HepG2 (cell line): ENCODE data around the gene P3H3. TPM values are rescaled to one million over a fixed set of nuclear protein-coding genes. Genes with fewer than 3 reads are reported as not detected.

ENCODE experiments used
- AHDC1 ChIP-seq: sonication (generic); formaldehyde crosslinking; IDR thresholded peaks from 2 replicates; pipeline ENCODE4 v1.5.1; 2020; ENCODE audit warnings: mild to moderate bottlenecking, missing genetic modification reagents, borderline replicate concordance
- BCL6 ChIP-seq: IDR thresholded peaks from 2 replicates; pipeline ENCODE4 v1.6.1; 2016; ENCODE audit warnings: missing genetic modification reagents, missing compliant biosample characterization
- CHD4 ChIP-seq: fragments of 200-600 bp; sonication (generic); IDR thresholded peaks from 2 replicates; pipeline ENCODE4 v1.7.0; 2017; ENCODE audit warnings: mild to moderate bottlenecking, low read length, borderline replicate concordance
- CSRNP2 ChIP-seq: sonication (generic); formaldehyde crosslinking; conservative IDR thresholded peaks from 2 replicates; pipeline ENCODE4 v1.8.0; 2022; ENCODE audit warnings: low read depth, missing genetic modification reagents
- ELF1 ChIP-seq: sonication (generic); formaldehyde crosslinking; IDR thresholded peaks from 2 replicates; pipeline ENCODE4 v1.4.0; 2020; ENCODE audit warnings: missing genetic modification reagents
- ELF4 ChIP-seq: sonication (generic); formaldehyde crosslinking; IDR thresholded peaks from 2 replicates; pipeline ENCODE4 v1.5.0; 2020; ENCODE audit warnings: missing genetic modification reagents, mild to moderate bottlenecking, moderate library complexity, borderline replicate concordance
- FOXA1 ChIP-seq, 2 experiments: fragments of 450-650 bp in 1 of 2; sonication (generic) in 1 of 2; formaldehyde crosslinking in 1 of 2; IDR thresholded peaks; 2 replicates each; pipeline versions ENCODE4 v1.4.0 to v1.6.1; 2016 to 2020; ENCODE audit warnings: missing genetic modification reagents in 1 of 2
- GATAD2A ChIP-seq: IDR thresholded peaks from 2 replicates; pipeline ENCODE4 v1.6.1; 2016
- MAF1 ChIP-seq: sonication (generic); formaldehyde crosslinking; IDR thresholded peaks from 2 replicates; pipeline ENCODE4 v1.5.0; 2020; ENCODE audit warnings: missing genetic modification reagents, borderline replicate concordance
- MTA3 ChIP-seq: sonication (generic); formaldehyde crosslinking; IDR thresholded peaks from 2 replicates; pipeline ENCODE4 v1.4.0; 2020; ENCODE audit warnings: missing genetic modification reagents
- MYC ChIP-seq: sonication (generic); formaldehyde crosslinking; IDR thresholded peaks from 2 replicates; pipeline ENCODE4 v1.9.0; 2021; ENCODE audit warnings: missing genetic modification reagents, borderline replicate concordance
- NFIC ChIP-seq: IDR thresholded peaks from 2 replicates; pipeline ENCODE4 v1.6.1; 2012; ENCODE audit warnings: mild to moderate bottlenecking, low read length, inconsistent platforms
- REPIN1 ChIP-seq: sonication (generic); formaldehyde crosslinking; IDR thresholded peaks from 2 replicates; pipeline ENCODE4 v1.8.0; 2022; ENCODE audit warnings: missing genetic modification reagents, low read depth, mild to moderate bottlenecking, borderline replicate concordance
- SCMH1 ChIP-seq: sonication (generic); formaldehyde crosslinking; IDR thresholded peaks from 2 replicates; pipeline ENCODE4 v1.9.0; 2021; ENCODE audit warnings: missing genetic modification reagents, mild to moderate bottlenecking, borderline replicate concordance
- SIN3A ChIP-seq: IDR thresholded peaks from 2 replicates; pipeline ENCODE4 v1.6.1; 2011; ENCODE audit warnings: low read depth, mild to moderate bottlenecking, control low read depth, low read length, borderline replicate concordance
- TEAD3 ChIP-seq: optimal IDR thresholded peaks from 2 replicates; pipeline ENCODE3; 2016; ENCODE audit warnings: borderline replicate concordance
- YY1 ChIP-seq: IDR thresholded peaks from 2 replicates; pipeline ENCODE4 v1.6.1; 2011; ENCODE audit warnings: low read length, low read depth, moderate library complexity, mild to moderate bottlenecking; ENCODE audit not compliant: insufficient read depth, insufficient replicate concordance
- ZFP62 ChIP-seq: sonication (generic); formaldehyde crosslinking; IDR thresholded peaks from 2 replicates; pipeline ENCODE4 v1.4.0; 2020; ENCODE audit warnings: missing genetic modification reagents
- ZFP90 ChIP-seq: sonication (generic); formaldehyde crosslinking; IDR thresholded peaks from 2 replicates; pipeline ENCODE4 v1.8.0; 2022; ENCODE audit warnings: missing genetic modification reagents, mild to moderate bottlenecking, inconsistent platforms, borderline replicate concordance
- ZNF274 ChIP-seq: sonication (generic); formaldehyde crosslinking; IDR thresholded peaks from 2 replicates; pipeline ENCODE4 v1.5.1; 2020; ENCODE audit warnings: mild to moderate bottlenecking, missing genetic modification reagents
- polyA plus RNA-seq, 8 experiments: library from polyadenylated mRNA; depleted of rRNA in 3 of 8; stranded (reverse) in 7 of 8; unstranded in 1 of 8; fragments of >200 nt; fragmentation: Illumina TruSeq in 4 of 8; extraction: Trizol in 4 of 8; gene quantifications; 2 replicates each; pipeline versions ENCODE4 v1.2.1 to v1.2.3, GENCODE V29; 2011 to 2016; ENCODE audit warnings: low read depth in 4 of 8, missing spikeins in 1 of 8, mixed read lengths in 1 of 8; ENCODE audit not compliant: insufficient read depth in 1 of 8
- total RNA-seq, 5 experiments: library from RNA; depleted of rRNA; stranded (reverse); fragments of >200 nt; fragmentation: Illumina TruSeq; extraction: Trizol; gene quantifications; 2 replicates each; pipeline ENCODE4 v1.2.3, GENCODE V29; 2016; ENCODE audit warnings: low read depth in 1 of 5
- TF ChIP-seq, protein P1 (sequence below): sonication (generic); formaldehyde crosslinking; IDR thresholded peaks from 2 replicates; pipeline ENCODE4 v1.5.1; 2020; ENCODE audit warnings: mild to moderate bottlenecking, moderate library complexity, missing genetic modification reagents

Gene P3H3
- total and polyA plus RNA-seq, 2 of the 13 experiments (the other 11 are each of a cell fraction or from before 2014, with no cell fraction given) = 20.1 to 20.5 TPM

DNA sequence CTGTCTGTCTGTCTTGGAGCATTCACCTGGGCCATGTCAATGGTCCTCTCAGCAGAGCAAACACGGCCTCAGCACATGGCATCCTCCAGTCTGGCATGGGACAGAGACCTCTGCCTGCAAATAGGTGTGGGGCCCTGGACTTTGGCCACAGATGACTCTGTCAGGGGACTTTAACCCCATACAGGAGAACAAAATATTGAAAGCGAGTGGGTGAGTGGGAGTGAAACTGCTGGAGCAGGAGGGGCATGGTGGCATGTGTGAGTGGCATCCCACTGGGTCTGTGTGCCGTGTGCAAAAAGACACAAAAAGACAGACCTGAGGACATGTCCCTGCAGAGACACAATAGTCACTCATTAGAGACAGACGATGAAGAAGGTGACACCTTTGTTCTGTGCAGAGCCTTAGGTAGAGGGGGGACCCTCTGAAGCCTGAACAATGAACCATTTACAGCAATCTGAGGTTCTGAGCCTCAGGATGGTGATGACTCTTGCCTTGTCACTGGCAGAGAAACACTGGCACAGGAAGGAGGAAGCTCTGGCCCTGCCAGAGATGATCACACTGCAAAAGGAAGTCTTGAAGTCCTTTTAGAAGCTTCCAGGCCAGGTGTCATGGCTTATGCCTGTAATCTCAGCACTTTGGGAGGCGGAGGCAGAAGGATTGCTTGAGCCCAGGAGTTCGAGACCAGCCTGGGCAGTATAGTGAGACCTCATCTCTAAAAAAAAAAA lies 48.3 kb upstream of the P3H3 start (continued):
- peak; percentile 22 for TF ChIP-seq TEAD3 (CRISPR knock-in tag)
- TF ChIP-seq AHDC1 (CRISPR knock-in tag) = 0 out of 2 replicates have a peak, but pooled peaks have one; percentile 34
- no peak for TF ChIP-seq ELF1 (CRISPR knock-in tag)
- TF ChIP-seq ZNF274 = no peak
- peak; percentile 38; the same call in 1 of the 2 replicates for TF ChIP-seq GATAD2A (CRISPR knock-in tag)
- TF ChIP-seq FOXA1 (IDR thresholded peaks at IDR 0.05) = no peak
- TF ChIP-seq FOXA1 (CRISPR knock-in tag; IDR thresholded peaks at IDR 0.05) = no peak
- 0 out of 2 replicates have a peak, but pooled peaks have one; percentile 33 for TF ChIP-seq SIN3A
- 0 out of 2 replicates have a peak, but pooled peaks have one; percentile 8 for TF ChIP-seq CHD4
- 0 out of 2 replicates have a peak, but pooled peaks have one; percentile 36 for TF ChIP-seq REPIN1 (CRISPR knock-in tag)
- no peak for TF ChIP-seq MAF1 (CRISPR knock-in tag)
- no peak for TF ChIP-seq MTA3 (CRISPR knock-in tag)
- TF ChIP-seq YY1 = no peak
- no peak for TF ChIP-seq ZFP90
- no peak for TF ChIP-seq SCMH1 (CRISPR knock-in tag)
- TF ChIP-seq MYC = peak; percentile 50; the same call in 1 of the 2 replicates
- peak; percentile 25; the same call in 1 of the 2 replicates for TF ChIP-seq BCL6 (CRISPR knock-in tag)
- TF ChIP-seq ELF4 (CRISPR knock-in tag) = 0 out of 2 replicates have a peak, but pooled peaks have one; percentile 28
- TF ChIP-seq NFIC = no peak
- no peak for TF ChIP-seq CSRNP2 (CRISPR knock-in tag)
- TF ChIP-seq, protein P1, sequence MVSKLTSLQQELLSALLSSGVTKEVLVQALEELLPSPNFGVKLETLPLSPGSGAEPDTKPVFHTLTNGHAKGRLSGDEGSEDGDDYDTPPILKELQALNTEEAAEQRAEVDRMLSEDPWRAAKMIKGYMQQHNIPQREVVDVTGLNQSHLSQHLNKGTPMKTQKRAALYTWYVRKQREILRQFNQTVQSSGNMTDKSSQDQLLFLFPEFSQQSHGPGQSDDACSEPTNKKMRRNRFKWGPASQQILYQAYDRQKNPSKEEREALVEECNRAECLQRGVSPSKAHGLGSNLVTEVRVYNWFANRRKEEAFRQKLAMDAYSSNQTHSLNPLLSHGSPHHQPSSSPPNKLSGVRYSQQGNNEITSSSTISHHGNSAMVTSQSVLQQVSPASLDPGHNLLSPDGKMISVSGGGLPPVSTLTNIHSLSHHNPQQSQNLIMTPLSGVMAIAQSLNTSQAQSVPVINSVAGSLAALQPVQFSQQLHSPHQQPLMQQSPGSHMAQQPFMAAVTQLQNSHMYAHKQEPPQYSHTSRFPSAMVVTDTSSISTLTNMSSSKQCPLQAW (CRISPR knock-in tag) = no peak
- TF ChIP-seq ZFP62 (CRISPR knock-in tag) = no peak
